Ovary (tissue), 9 donors: Measurements from ENCODE around the gene WDR26. TPM values are rescaled to one million over a fixed set of nuclear protein-coding genes. Genes with fewer than 3 reads are reported as not detected.

Source experiments
- DNase-seq, 5 donors: peaks; one replicate each; pipeline ENCODE4 v3.0.0-alpha.2; 2019 to 2020
- H3K27ac ChIP-seq, 2 donors: fragments of 200-600 bp; one replicate each; pipeline versions ENCODE4 v1.5.1 to v1.8.0; 2019 to 2022
- H3K27me3 ChIP-seq: fragments of 200-600 bp; one replicate; pipeline ENCODE4 v1.8.0; 2022
- H3K36me3 ChIP-seq: fragments of 200-600 bp; sonication (generic); one replicate; pipeline ENCODE4 v1.5.1; 2019
- H3K4me1 ChIP-seq: one replicate; pipeline ENCODE4 v1.8.1; 2013; ENCODE audit warnings: mild to moderate bottlenecking, moderate library complexity; ENCODE audit not compliant: insufficient read depth
- H3K4me3 ChIP-seq: fragments of 200-600 bp; sonication (generic); one replicate; pipeline ENCODE4 v1.5.1; 2017
- H3K9me3 ChIP-seq, 2 donors: fragments of 200-600 bp in 1 of 2; sonication (generic) in 1 of 2; one replicate each; pipeline versions ENCODE4 v1.5.1 to v1.8.1; 2013 to 2019; ENCODE audit warnings: mild to moderate bottlenecking in 1 of 2, moderate library complexity in 1 of 2
- CTCF ChIP-seq, 3 donors: fragments of 450-650 bp in 2 of 3; fragments of 200-600 bp in 1 of 3; IDR thresholded peaks; one replicate each; pipeline versions ENCODE4 v1.5.1 to v1.8.0; 2016 to 2022; ENCODE audit warnings: antibody characterized with exemption in 3 of 3, mild to moderate bottlenecking in 1 of 3
- EP300 ChIP-seq: sonication (generic); formaldehyde crosslinking; IDR thresholded peaks from one replicate; pipeline ENCODE4 v1.6.1; 2017; ENCODE audit warnings: antibody characterized with exemption
- POLR2A ChIP-seq: fragments of 450-650 bp; IDR thresholded peaks from one replicate; pipeline ENCODE4 v1.6.1; 2017; ENCODE audit warnings: antibody characterized with exemption, mild to moderate bottlenecking, moderate library complexity
- WGBS, 3 donors: extraction: QIAGEN DNeasy Blood & Tissue Kit in 1 of 3; methylation state at CpG; one replicate each; pipeline versions ENCODE4 v1.1.5 to v1.1.7; 2013 to 2017; 5-methylcytosine and 5-hydroxymethylcytosine counted together
- intact Hi-C, 4 donors: fragments of 100-400 bp; cut with DNase I; formaldehyde crosslinking; loops; one replicate each; pipeline versions ENCODE4 v1.11.0 to v1.15.1; 2022 to 2023
- polyA plus RNA-seq, 2 donors: library from polyadenylated mRNA; stranded (reverse); fragments of 200-250 nt in 1 of 2; fragments of 350-450 nt in 1 of 2; fragmentation: Illumina TruSeq in 1 of 2; extraction: RNeasy Lipid Tissue Mini Kit (QIAGEN cat#74804) in 1 of 2; gene quantifications; one replicate each; pipeline ENCODE4 v1.2.3, GENCODE V29; 2013 to 2014
- total RNA-seq, 7 donors: library from RNA; depleted of rRNA in 2 of 7; stranded (reverse); fragments of >200 nt in 2 of 7; fragmentation: NEBNext Ultra II Directional in 3 of 7; extraction: Animal tissue kit (Norgen Biotek cat#: 25700) in 3 of 7; gene quantifications; one replicate each; pipeline versions ENCODE4 v1.1.0 to v1.2.4, GENCODE V29; 2016 to 2023
- donor health status: DM: no; HTN: no; CAD: no; lungs with moderate emphysema.
- donor health status: DM: no; HTN: no; CAD: no.
- donor health status: Bipolar disorder and iron deficiency.
- donor health status: DM: yes; HTN: yes; CAD: no.
- donor health status: DM: no; HTN: no; CAD: no.
- donor health status: DM: yes; HTN: yes; CAD: no.

The WDR26 gene
- total and polyA plus RNA-seq, 9 donors = 28.5 to 66.5 (median 56.5) TPM

DNA sequence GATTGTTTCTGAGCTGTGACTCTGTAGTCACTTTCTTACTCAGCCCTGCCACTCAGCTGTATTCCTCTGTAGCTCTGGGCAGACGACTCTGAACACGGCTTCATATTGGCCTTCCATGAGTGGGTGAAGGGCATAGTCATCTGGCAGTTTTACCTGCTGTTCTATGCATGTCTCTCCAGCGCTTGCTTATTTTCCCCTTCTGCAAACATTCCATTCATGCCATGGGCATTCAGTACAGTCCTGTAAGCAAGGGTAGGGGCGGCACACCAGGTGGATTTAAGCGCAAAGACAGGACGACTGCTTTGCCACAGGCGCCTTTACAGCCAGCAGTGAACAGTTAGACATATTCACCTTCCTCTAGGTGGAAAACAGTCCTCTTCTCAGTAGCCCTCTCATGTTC lies 4.4 kb upstream of the WDR26 start:
- 85 to 94% (median 85%) methylated on average over 7 of the region's 7 CpGs for WGBS, 3 donors
- Histone ChIP-seq H3K36me3 (no peaks in the 10 kb centered on the region), H3K9me3 (no peaks in the 10 kb centered on the region), H3K27ac (no peak overlapping the region), H3K4me3 (no peak overlapping the region), H3K27me3 (no peaks in the 10 kb centered on the region), H3K4me1 (no peaks in the 10 kb centered on the region)
- no peak for DNase-seq
- intact Hi-C loops = no loop called here
- TF ChIP-seq EP300 = no peak
- TF ChIP-seq POLR2A = no peak
- no peak for TF ChIP-seq CTCF (IDR thresholded peaks at IDR 0.05)

DNA sequence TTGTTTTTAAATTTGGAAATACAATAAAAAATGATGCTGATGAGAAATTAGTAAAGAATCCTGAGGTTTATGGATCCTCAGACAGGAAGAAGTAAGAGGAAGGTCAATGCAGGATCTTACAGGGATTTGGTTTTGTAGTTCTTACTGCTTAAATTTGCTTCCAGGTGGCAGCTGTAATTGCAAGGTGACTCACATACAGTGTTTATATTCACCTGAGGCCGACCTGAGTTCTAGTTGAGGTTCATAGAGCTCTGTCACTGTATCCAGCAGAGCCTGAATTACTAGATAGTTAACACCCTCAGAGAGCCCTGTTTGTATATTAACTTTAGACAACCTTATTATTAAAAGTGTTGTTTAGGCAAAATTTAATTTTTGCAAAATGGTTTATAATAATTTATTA lies 1.4 kb upstream of the WDR26 start:
- H3K27me3 ChIP-seq = no peaks in the 10 kb centered on the region
- DNase-seq = no peak
- intact Hi-C loops = no loop called here
- no peaks in the 10 kb centered on the region for H3K9me3 ChIP-seq
- H3K4me3 ChIP-seq = no peak overlapping the region
- H3K36me3 ChIP-seq = no peaks in the 10 kb centered on the region
- H3K27ac ChIP-seq = no peak overlapping the region
- H3K4me1 ChIP-seq = peaks cover 3% of the 10 kb centered on the region
- TF ChIP-seq POLR2A = no peak
- TF ChIP-seq EP300 = no peak
- no peak for TF ChIP-seq CTCF (IDR thresholded peaks at IDR 0.05)
- 59 to 84% (median 61%) methylated on average over 1 of the region's 1 CpG for WGBS, 3 donors

GRCh38 chr1:224435318-224435763 lies 744 bp upstream of the WDR26 start:
- peak overlapping the region; percentile 96 for H3K4me3 ChIP-seq
- intact Hi-C loops = no loop called here
- WGBS, 3 donors = 0 to 2% (median 1%) methylated on average over 4 of the region's 4 CpGs
- no peaks in the 10 kb centered on the region for H3K27me3 ChIP-seq
- TF ChIP-seq CTCF (IDR thresholded peaks at IDR 0.05) (no peak), EP300 (no peak), POLR2A (no peak)
- no peaks in the 10 kb centered on the region for H3K36me3 ChIP-seq
- peak overlapping the region; percentile 91 to 96 for H3K27ac ChIP-seq
- peaks cover 5% of the 10 kb centered on the region for H3K4me1 ChIP-seq
- DNase-seq = no peak
- no peaks in the 10 kb centered on the region for H3K9me3 ChIP-seq

DNA sequence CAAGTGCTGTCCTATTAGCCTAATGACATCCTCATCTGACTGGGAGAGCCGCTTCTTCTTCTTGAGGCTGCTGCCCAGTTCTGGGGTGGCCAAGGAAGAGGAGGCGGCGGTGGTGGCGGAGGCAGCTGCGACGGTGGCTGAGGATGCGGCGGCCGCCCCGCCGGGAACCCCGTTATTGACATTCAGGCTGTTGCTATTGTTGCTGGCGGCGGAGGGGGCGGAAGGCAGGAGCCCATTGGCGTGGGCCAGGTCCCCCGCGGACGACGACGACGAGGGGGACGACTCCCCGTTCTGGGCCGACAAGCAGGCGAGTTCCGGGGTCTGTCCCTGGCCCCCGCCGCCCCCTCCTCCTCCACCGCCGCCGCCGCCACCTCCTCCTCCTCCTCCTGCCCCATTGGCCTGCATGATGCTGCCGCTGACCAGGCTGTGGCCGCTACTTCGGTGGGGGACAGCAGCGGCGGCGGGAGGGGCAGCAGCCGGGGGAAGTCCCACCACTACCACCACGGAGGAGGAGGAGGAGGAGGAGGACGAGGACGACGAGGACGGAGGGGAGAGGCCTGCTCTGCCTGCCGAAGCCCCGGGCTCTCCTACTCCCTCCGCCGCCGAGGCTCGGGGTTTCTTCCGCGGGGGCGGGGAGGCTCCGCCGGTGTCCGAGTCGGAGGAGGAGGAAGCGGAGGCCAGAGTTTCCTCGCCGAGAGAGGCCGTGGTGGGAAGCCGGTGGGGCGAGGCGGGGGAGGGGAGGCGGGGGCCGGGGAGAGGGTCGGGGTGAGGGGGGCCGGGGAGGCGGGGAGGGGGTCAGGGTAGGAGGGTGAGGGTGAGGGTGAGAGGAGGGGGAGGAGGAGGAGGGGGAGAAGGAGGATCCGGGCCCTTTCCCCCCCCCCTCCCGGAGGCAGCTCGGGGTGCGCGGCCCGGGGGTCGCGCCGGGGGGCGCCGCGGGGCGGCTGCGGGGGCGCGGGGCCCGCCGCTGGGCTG lies 610 bp downstream of the WDR26 start:
- intact Hi-C loops = no loop called here
- peaks cover 5% of the 10 kb centered on the region for H3K4me1 ChIP-seq
- peak; percentile 48 to 71 (median 67) for DNase-seq
- 0 to 1% (median 0%) methylated on average over 27 to 64 of the region's 88 CpGs for WGBS, 3 donors
- H3K9me3 ChIP-seq = no peaks in the 10 kb centered on the region
- peak overlapping the region; percentile 91 to 96 for H3K27ac ChIP-seq
- no peaks in the 10 kb centered on the region for H3K27me3 ChIP-seq
- peak overlapping the region; percentile 96 for H3K4me3 ChIP-seq
- H3K36me3 ChIP-seq = no peaks in the 10 kb centered on the region
- no peak for TF ChIP-seq CTCF (IDR thresholded peaks at IDR 0.05)
- TF ChIP-seq POLR2A = no peak
- TF ChIP-seq EP300 = no peak
